Measurements from ENCODE around the gene LRRC31. TPM values are rescaled to one million over a fixed set of nuclear protein-coding genes. Genes with fewer than 3 reads are reported as not detected.

LRRC31 gene
- total RNA-seq, 1 donor from 2014 or later, result not detected

DNA sequence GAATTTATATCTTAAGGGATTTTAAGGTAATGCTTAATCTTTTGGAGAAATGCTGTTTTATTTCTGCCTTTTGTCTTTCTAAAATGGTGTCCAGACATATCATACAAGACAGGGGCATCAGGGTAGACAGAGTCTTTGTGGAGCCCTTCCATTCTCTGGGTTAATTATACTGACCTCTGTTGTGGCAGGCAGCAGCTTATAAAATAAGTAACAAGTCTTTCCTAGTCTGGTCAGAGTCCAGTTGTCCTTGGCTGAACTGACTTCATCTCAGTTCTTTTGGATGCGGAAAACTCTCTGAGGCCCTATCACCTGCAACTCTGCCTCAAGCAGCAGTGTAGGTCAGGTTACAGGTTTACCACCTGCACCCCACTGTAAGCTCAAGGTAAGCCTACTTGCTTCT is 77.4 kb downstream of the LRRC31 start:
- Mint-ChIP-seq H3K9me3 (ENCODE audit: unreplicated experiment) (no peaks in the 10 kb centered on the region), H3K4me3 (ENCODE audit: unreplicated experiment) (no peak overlapping the region), H3K4me1 (ENCODE audit: low read depth, unreplicated experiment) (no peaks in the 10 kb centered on the region), H3K27me3 (ENCODE audit: unreplicated experiment) (no peaks in the 10 kb centered on the region), H3K36me3 (ENCODE audit: unreplicated experiment) (no peaks in the 10 kb centered on the region), H3K27ac (ENCODE audit: unreplicated experiment) (no peak overlapping the region)
- TF ChIP-seq CTCF (IDR thresholded peaks at IDR 0.05; ENCODE audit: partially characterized antibody, unreplicated experiment), result no peak
- DNase-seq, result no peak

GRCh38 chr3:169790687-169791429 is 78.9 kb downstream of the LRRC31 start:
- Mint-ChIP-seq H3K27ac (ENCODE audit: unreplicated experiment) (no peak overlapping the region), H3K9me3 (ENCODE audit: unreplicated experiment) (no peaks in the 10 kb centered on the region), H3K36me3 (ENCODE audit: unreplicated experiment) (no peaks in the 10 kb centered on the region), H3K4me3 (ENCODE audit: unreplicated experiment) (no peak overlapping the region), H3K4me1 (ENCODE audit: low read depth, unreplicated experiment) (no peaks in the 10 kb centered on the region), H3K27me3 (ENCODE audit: unreplicated experiment) (no peaks in the 10 kb centered on the region)
- DNase-seq, result no peak
- no peak for TF ChIP-seq CTCF (IDR thresholded peaks at IDR 0.05; ENCODE audit: partially characterized antibody, unreplicated experiment)

DNA sequence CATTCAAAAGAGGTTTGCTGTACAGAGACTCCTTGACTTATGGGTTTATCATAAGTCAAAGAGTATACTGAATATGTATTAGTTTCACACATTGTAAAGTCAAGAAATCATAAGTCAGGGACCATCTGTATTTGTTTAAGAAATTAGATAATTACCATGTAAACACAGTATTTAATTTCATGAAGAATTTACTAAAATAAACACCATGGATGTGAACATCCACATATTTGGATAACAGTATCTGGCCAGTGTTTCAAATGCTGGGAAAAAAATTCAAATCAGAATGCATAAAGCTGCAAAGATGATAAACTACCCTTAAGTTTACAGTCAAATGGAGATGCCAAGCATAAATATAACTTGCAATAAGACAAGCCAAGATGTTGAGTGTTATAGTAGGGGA is 79.5 kb downstream of the LRRC31 start:
- H3K9me3 Mint-ChIP-seq (ENCODE audit: unreplicated experiment), result no peaks in the 10 kb centered on the region
- H3K4me3 Mint-ChIP-seq (ENCODE audit: unreplicated experiment), result no peak overlapping the region

More for the DNA sequence above, 79.5 kb downstream of the LRRC31 start:
- H3K27ac Mint-ChIP-seq (ENCODE audit: unreplicated experiment), result no peak overlapping the region
- no peaks in the 10 kb centered on the region for H3K27me3 Mint-ChIP-seq (ENCODE audit: unreplicated experiment)
- TF ChIP-seq CTCF (IDR thresholded peaks at IDR 0.05; ENCODE audit: partially characterized antibody, unreplicated experiment), result no peak
- H3K4me1 Mint-ChIP-seq (ENCODE audit: low read depth, unreplicated experiment), result no peaks in the 10 kb centered on the region
- H3K36me3 Mint-ChIP-seq (ENCODE audit: unreplicated experiment), result no peaks in the 10 kb centered on the region
- DNase-seq, result no peak

Other genes starting within 250 kb of the LRRC31 start
- gene MECOM, start 206.2 kb downstream of the LRRC31 start, total RNA-seq (ENCODE audit: unreplicated experiment), result not detected
- 6.4 TPM for gene TERC, start 104.9 kb downstream of the LRRC31 start, total RNA-seq (ENCODE audit: unreplicated experiment)
- gene ACTRT3, start 100.4 kb downstream of the LRRC31 start, total RNA-seq (ENCODE audit: unreplicated experiment), result 1.8 TPM
- 13.9 TPM for gene MYNN, start 96.5 kb downstream of the LRRC31 start, total RNA-seq (ENCODE audit: unreplicated experiment)
- gene LRRIQ4, start 57.1 kb downstream of the LRRC31 start, total RNA-seq (ENCODE audit: unreplicated experiment), result 0.29 TPM
- 3.6 TPM for gene LRRC34, start 57.0 kb downstream of the LRRC31 start, total RNA-seq (ENCODE audit: unreplicated experiment)
- gene SAMD7, start 41.6 kb upstream of the LRRC31 start, total RNA-seq (ENCODE audit: unreplicated experiment), result not detected
- 75.5 TPM for gene SEC62, start 96.9 kb upstream of the LRRC31 start, total RNA-seq (ENCODE audit: unreplicated experiment)
- not detected for gene GPR160, start 168.1 kb upstream of the LRRC31 start, total RNA-seq (ENCODE audit: unreplicated experiment)